Stimulated activated CD8-positive, alpha-beta memory T cell treated with anti-CD3 and anti-CD28 coated beads, Interleukin-7, amount 100 ng/mL, for 1 hour (primary cell): Measurements from ENCODE around the gene HIGD1A.

ENCODE experiments used
- DNase-seq, 2 donors: peaks; one replicate each; pipeline ENCODE4 v3.0.0-alpha.2; 2020; ENCODE audit warnings: low read depth in 2 of 2

The HIGD1A gene

GRCh38 chr3:42755681-42756578 is 48.4 kb downstream of the HIGD1A start:
- DNase-seq, result no peak

GRCh38 chr3:42753757-42754156 is 50.5 kb downstream of the HIGD1A start:
- no peak for DNase-seq

- DNase-seq, result no peak
Measured at GRCh38 chr3:42752961-42753360, 51.3 kb downstream of the HIGD1A start.

- no peak for DNase-seq
Measured at GRCh38 chr3:42752441-42752840, 51.8 kb downstream of the HIGD1A start.

- DNase-seq, result no peak
Measured at GRCh38 chr3:42751609-42752008, 52.7 kb downstream of the HIGD1A start.

DNA sequence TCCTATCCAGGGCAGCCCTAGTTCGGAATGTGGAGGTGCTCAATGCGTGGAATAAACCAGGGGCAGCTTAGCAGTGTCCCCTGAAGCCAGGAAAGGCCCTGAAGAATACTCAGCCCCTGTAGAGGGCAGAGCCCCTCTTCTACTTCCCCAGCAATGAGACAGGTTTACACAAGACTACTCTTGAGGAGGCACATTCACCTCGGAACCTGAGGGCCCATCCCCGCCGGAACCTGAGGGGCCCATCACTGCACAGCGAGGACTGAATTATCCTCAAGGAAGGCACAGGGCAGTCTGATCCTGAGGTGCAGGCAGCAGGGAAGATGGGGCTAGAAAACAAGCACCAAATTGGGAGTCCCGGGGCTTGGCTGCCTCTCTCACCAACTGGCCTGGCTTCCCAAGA is 53.5 kb downstream of the HIGD1A start:
- DNase-seq, result no peak

GRCh38 chr3:42749753-42750231 is 54.5 kb downstream of the HIGD1A start:
- no peak for DNase-seq

GRCh38 chr3:42749025-42749752 is 55.1 kb downstream of the HIGD1A start:
- no peak for DNase-seq

GRCh38 chr3:42747581-42747980 is 56.7 kb downstream of the HIGD1A start:
- DNase-seq, result no peak

- DNase-seq, result no peak
Measured at GRCh38 chr3:42746455-42747450, 57.5 kb downstream of the HIGD1A start.

DNA sequence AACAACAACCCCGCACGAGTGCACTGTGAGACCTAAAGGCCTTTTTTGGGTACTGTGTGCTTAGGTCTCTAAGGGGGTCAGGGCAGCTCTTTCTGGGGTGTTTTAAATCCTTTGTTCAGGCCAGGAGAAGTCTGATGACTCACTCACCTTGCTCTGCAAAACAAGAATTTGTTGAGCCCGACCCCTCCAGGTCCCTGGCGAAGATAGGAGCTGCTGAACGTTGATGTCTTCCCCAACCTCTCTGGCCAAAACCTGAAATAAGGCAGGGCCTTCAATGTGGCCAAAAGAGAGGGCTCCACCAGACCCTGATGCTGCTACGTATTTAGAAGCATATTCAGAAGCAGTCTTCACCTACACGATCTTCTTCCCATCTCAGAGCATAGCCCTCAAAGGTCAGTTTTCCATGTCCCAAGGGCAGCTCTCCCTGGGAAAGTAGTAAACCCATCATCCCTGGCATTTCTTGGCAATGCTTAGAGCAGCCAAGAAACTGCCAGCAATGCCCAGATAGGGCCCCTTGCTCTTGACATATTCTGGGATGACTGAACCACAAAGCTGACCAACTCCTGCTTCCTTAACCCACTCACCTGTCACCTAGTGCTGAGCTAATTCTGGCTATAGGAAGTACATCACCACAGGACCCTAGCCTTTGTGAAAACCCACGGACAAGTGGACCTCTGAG is 58.4 kb downstream of the HIGD1A start:
- DNase-seq, result no peak

DNA sequence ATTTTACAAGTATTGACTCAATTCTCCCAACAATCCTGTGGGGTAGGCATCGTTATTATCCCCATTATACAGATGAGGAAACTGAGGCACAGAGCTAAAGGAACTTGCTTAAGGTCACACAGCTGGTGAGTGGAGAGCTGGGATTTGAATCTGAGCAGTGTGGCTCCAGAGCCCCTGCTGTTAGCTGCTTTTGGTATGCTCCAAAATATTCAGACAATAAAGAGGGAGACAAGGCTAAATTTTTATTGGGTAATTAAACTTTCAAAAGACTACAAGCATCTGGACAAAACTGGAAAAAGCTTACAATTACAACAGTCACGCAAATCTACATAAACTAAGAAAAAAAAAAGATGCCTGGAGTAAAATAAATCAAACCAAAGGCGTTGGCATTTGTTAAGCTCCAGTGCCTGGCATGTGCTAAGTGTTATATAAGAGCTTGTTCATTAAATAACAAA is 59.0 kb downstream of the HIGD1A start:
- no peak for DNase-seq

GRCh38 chr3:42743204-42743995 is 60.9 kb downstream of the HIGD1A start:
- DNase-seq, result no peak

DNA sequence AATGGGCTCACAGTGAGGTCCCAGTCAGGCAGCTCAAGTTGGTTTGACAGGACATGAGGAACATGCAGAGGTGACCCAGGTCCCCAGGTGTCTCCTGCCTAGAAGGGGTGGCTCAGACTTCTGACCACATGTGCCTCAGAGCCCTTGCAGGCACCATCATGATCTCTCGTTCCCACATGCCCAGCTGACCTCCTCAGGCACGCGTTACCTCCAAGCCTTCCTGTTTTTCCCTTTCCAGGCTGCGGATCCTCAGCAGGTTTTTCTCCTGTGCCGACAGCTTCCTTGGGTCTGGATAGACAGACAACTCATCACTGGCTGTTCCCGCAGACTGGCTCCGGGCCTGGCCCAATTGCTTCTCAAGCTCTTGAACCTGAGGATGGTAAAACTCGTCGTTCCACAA is 61.6 kb downstream of the HIGD1A start:
- DNase-seq, result no peak

- DNase-seq, result no peak
Measured at GRCh38 chr3:42742259-42742658, 62.0 kb downstream of the HIGD1A start.

- no peak for DNase-seq
Measured at GRCh38 chr3:42741796-42742195, 62.5 kb downstream of the HIGD1A start.

GRCh38 chr3:42739401-42740158 is 64.7 kb downstream of the HIGD1A start:
- DNase-seq, result no peak

DNA sequence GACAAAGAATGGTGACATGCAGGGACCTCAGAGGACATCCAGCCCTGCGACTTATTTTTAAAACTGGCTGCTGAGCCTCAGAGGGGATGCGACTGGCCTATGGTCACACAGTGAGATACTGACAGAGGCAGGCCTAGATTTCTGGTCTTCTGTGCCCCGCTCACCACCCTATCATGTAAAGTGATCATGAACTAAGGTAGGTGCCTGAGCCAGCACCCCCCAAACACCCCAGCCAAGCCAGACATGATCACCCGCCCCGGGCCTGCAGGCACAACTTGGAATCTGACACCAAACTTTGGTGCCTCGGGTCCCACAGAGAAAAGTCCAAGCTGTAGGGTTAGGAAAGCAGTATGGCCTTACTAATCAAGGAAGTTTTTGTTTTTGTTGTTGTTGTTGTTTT is 67.8 kb downstream of the HIGD1A start:
- DNase-seq, result no peak

- no peak for DNase-seq
Measured at GRCh38 chr3:42736081-42736480, 68.2 kb downstream of the HIGD1A start.
